PC-3 (cell line): ENCODE data around the gene LIX1L. TPM values are rescaled to one million over a fixed set of nuclear protein-coding genes. Genes with fewer than 3 reads are reported as not detected.

Source experiments
- ATAC-seq: fragments of 200-7000 bp; cut with Tn5 transposase; 2 replicates; pipeline ENCODE4 v1.9.1; 2020; ENCODE audit warnings: mild to moderate bottlenecking, moderate library complexity
- BruUV-seq: library from RNA; stranded (reverse); fragments of 400-500 nt; replicated peaks from 2 replicates; lab custom pipeline; 2021; lab: Mats Ljungman, UMichigan
- CTCF ChIA-PET: fragments of 300-600 bp; sonication (Branson Sonifier 250); formaldehyde crosslinking; loops from one replicate; lab custom pipeline; 2022; ENCODE audit warnings: antibody characterized with exemption; lab: Charles Lee
- POLR2A ChIA-PET: fragments of 300-600 bp; sonication (Branson Sonifier 250); formaldehyde crosslinking; loops from one replicate; lab custom pipeline; 2022; ENCODE audit warnings: antibody characterized with exemption; ENCODE audit not compliant: unreplicated experiment; lab: Charles Lee
- DNase-seq: peaks from one replicate; pipeline ENCODE4 v3.0.0-alpha.2; 2015
- H2AFZ ChIP-seq: fragments of 300-600 bp; sonication (generic); 2 replicates; pipeline ENCODE4 v1.6.0; 2016; ENCODE audit warnings: antibody characterized with exemption, low read length
- H3F3A ChIP-seq: fragments of 300-600 bp; sonication (generic); one replicate; pipeline ENCODE4 v1.6.0; 2017; ENCODE audit warnings: antibody characterized with exemption, low read length, control low read depth, mild to moderate bottlenecking; ENCODE audit not compliant: unreplicated experiment
- H3K27ac ChIP-seq: fragments of 300-600 bp; sonication (generic); 2 replicates; pipeline ENCODE4 v1.5.1; 2016; ENCODE audit warnings: mild to moderate bottlenecking, low read length
- H3K27me3 ChIP-seq: fragments of 300-600 bp; sonication (generic); 2 replicates; pipeline ENCODE4 v1.6.1; 2016; ENCODE audit warnings: low read length, mixed read lengths
- H3K36me3 ChIP-seq: fragments of 300-600 bp; sonication (generic); 2 replicates; pipeline ENCODE4 v1.6.1; 2016; ENCODE audit warnings: low read depth, mixed run types, low read length, mixed read lengths
- H3K4me1 ChIP-seq: fragments of 300-600 bp; sonication (generic); 2 replicates; pipeline ENCODE4 v1.5.1; 2016; ENCODE audit warnings: low read length; ENCODE audit not compliant: insufficient read depth
- H3K4me2 ChIP-seq: fragments of 300-600 bp; sonication (generic); 2 replicates; pipeline ENCODE4 v1.6.0; 2016; ENCODE audit warnings: low read length
- H3K4me3 ChIP-seq: fragments of 300-600 bp; sonication (generic); 2 replicates; pipeline ENCODE4 v1.5.1; 2016; ENCODE audit warnings: mild to moderate bottlenecking, low read length, mixed read lengths
- H3K79me2 ChIP-seq: fragments of 300-600 bp; sonication (generic); 2 replicates; pipeline ENCODE4 v1.6.1; 2017; ENCODE audit warnings: low read length, mixed read lengths
- H3K9ac ChIP-seq: fragments of 300-600 bp; sonication (generic); 2 replicates; pipeline ENCODE4 v1.6.0; 2016; ENCODE audit warnings: mild to moderate bottlenecking, low read length
- H3K9me2 ChIP-seq: fragments of 300-600 bp; sonication (generic); replicated peaks from 2 replicates; pipeline ENCODE4 v1.6.1; 2016; ENCODE audit warnings: mixed run types, low read length, mixed read lengths
- H3K9me3 ChIP-seq: fragments of 300-600 bp; sonication (generic); 2 replicates; pipeline ENCODE4 v1.6.1; 2016; ENCODE audit warnings: low read length, mixed read lengths
- H4K20me1 ChIP-seq: fragments of 300-600 bp; sonication (generic); 2 replicates; pipeline ENCODE4 v1.6.1; 2016; ENCODE audit warnings: low read length, mixed read lengths
- EZH2 ChIP-seq: fragments of 300-600 bp; sonication (generic); IDR thresholded peaks from one replicate; pipeline ENCODE4 v1.6.1; 2017; ENCODE audit warnings: antibody characterized with exemption, mild to moderate bottlenecking, low read length; ENCODE audit not compliant: unreplicated experiment
- EZH2phosphoT487 ChIP-seq: fragments of 300-600 bp; sonication (generic); IDR thresholded peaks from 2 replicates; pipeline ENCODE4 v1.6.1; 2018; ENCODE audit warnings: mild to moderate bottlenecking, antibody characterized with exemption, low read length, borderline replicate concordance
- intact Hi-C: fragments of 100-400 bp; cut with micrococcal nuclease; formaldehyde crosslinking; loops from 2 replicates; pipeline ENCODE4 v1.9.0; 2023
- total RNA-seq: library from RNA; depleted of rRNA; stranded (reverse); fragments of >200 nt; gene quantifications from 2 replicates; pipeline ENCODE4 v1.2.3, GENCODE V29; 2014
- TF ChIP-seq, protein P1 (sequence below): fragments of 300-600 bp; sonication (generic); conservative IDR thresholded peaks from 2 replicates; pipeline ENCODE4 v1.5.1; 2017; ENCODE audit warnings: antibody characterized with exemption, low read depth, mild to moderate bottlenecking, low read length

LIX1L gene
- total RNA-seq, 1 experiment from 2014 or later, result 12.5 TPM

DNA sequence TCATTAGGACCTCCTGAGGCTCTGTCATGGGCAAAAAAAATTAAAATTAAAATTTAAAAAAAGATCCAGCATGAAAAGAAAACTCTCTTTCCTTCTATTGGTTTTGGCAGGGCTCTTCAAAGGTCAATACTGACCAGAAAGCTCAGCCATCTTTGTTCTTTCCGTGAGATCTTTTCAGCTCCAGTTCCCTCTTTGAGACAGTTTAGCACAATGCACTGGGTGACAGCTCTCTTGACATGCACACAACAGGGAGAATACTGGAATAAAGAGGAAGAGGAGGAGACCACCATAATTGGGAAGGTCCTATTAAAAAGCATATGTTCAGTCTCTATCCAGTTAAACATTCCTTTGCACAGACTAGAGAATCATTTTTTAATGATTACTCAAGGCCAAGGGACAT is 6.3 kb downstream of the LIX1L start:
- TF ChIP-seq, protein P1, sequence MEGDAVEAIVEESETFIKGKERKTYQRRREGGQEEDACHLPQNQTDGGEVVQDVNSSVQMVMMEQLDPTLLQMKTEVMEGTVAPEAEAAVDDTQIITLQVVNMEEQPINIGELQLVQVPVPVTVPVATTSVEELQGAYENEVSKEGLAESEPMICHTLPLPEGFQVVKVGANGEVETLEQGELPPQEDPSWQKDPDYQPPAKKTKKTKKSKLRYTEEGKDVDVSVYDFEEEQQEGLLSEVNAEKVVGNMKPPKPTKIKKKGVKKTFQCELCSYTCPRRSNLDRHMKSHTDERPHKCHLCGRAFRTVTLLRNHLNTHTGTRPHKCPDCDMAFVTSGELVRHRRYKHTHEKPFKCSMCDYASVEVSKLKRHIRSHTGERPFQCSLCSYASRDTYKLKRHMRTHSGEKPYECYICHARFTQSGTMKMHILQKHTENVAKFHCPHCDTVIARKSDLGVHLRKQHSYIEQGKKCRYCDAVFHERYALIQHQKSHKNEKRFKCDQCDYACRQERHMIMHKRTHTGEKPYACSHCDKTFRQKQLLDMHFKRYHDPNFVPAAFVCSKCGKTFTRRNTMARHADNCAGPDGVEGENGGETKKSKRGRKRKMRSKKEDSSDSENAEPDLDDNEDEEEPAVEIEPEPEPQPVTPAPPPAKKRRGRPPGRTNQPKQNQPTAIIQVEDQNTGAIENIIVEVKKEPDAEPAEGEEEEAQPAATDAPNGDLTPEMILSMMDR, result no peak
- no peak for TF ChIP-seq EZH2phosphoT487
- no peak for TF ChIP-seq EZH2
- H3K27ac ChIP-seq, result no peak overlapping the region
- H3K36me3 ChIP-seq, result no peaks in the 10 kb centered on the region
- ATAC-seq (no peak), DNase-seq (no peak)
- H4K20me1 ChIP-seq, result no peaks in the 10 kb centered on the region
- H3K9me2 ChIP-seq, result no peaks in the 10 kb centered on the region
- no peaks in the 10 kb centered on the region for H3K27me3 ChIP-seq
- BruUV-seq, result no TSS peak
- intact Hi-C loops, result no loop called here
- H3K9ac ChIP-seq, result no peak overlapping the region
- H3K79me2 ChIP-seq, result peaks cover 18% of the 10 kb centered on the region
- peaks cover 12% of the 10 kb centered on the region for H3K4me1 ChIP-seq
- no peak overlapping the region for H2AFZ ChIP-seq
- no peak overlapping the region for H3K4me2 ChIP-seq
- CTCF ChIA-PET, result no interaction called here
- H3K9me3 ChIP-seq, result no peaks in the 10 kb centered on the region
- POLR2A ChIA-PET, result no interaction called here
- H3K4me3 ChIP-seq, result no peak overlapping the region
- no peaks in the 10 kb centered on the region for H3F3A ChIP-seq

DNA sequence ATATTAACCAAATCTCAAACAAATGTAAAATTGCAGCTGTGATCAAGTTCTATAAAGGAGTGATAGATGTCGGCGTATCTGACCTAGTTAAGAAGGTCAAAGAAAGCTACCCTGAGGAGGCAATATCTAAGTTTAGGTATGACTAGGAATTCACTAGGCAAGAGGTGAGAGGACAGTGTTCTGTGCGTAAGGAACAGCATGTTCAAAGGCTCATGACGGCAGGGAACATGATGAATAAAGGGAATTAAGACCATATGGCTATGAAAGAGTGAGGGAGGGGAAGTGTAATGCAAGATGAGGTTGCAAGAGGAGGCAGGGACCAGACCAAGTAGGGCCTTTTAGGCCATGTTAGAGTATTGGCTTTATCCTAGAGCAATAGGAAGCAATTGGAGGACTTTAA is 8.6 kb downstream of the LIX1L start:
- Histone ChIP-seq H3K4me2 (no peak overlapping the region), H3F3A (no peaks in the 10 kb centered on the region), H3K36me3 (no peaks in the 10 kb centered on the region), H3K9ac (no peak overlapping the region), H3K4me1 (no peaks in the 10 kb centered on the region), H2AFZ (no peak overlapping the region), H3K27me3 (no peaks in the 10 kb centered on the region), H3K27ac (no peak overlapping the region), H3K9me3 (no peaks in the 10 kb centered on the region), H3K9me2 (no peaks in the 10 kb centered on the region), H3K79me2 (0 out of 2 replicates have a peak, but pooled peaks cover 4% of the 10 kb centered on the region), H4K20me1 (no peaks in the 10 kb centered on the region), H3K4me3 (no peak overlapping the region)
- ChIA-PET CTCF (no interaction called here), POLR2A (no interaction called here)
- intact Hi-C loops, result no loop called here
- TF ChIP-seq EZH2phosphoT487 (no peak), EZH2 (no peak)
- TF ChIP-seq, protein P1, result no peak
- no TSS peak for BruUV-seq
- ATAC-seq (no peak), DNase-seq (no peak)

DNA sequence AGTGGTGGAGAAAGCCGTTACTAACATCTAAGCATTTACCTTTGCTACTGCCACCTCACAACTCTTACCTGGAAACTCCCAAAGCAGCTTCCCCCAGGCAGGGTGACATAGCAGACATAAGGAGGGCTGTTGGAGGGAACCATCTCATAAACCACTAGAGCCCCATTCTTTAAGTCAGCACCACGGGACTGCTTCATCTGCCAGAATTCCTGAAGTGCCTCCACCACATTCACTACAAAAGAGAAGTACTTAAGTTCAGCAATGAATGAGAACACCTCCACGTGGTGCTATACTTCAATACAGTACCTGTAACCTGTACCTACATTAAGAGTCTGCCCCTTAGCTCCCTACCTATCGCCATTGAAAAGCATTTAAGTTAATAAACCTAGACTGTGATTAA is 10.3 kb downstream of the LIX1L start:
- Histone ChIP-seq H3K27ac (no peak overlapping the region), H3K27me3 (no peaks in the 10 kb centered on the region), H3K36me3 (no peaks in the 10 kb centered on the region), H3K79me2 (no peaks in the 10 kb centered on the region), H3K9me2 (no peaks in the 10 kb centered on the region), H3K4me2 (no peak overlapping the region), H3K9me3 (no peaks in the 10 kb centered on the region), H3K9ac (no peak overlapping the region), H2AFZ (no peak overlapping the region), H3F3A (no peaks in the 10 kb centered on the region), H4K20me1 (no peaks in the 10 kb centered on the region), H3K4me1 (no peaks in the 10 kb centered on the region), H3K4me3 (no peak overlapping the region)
- DNase-seq (no peak), ATAC-seq (no peak)
- no peak for TF ChIP-seq EZH2
- TF ChIP-seq EZH2phosphoT487, result no peak
- TF ChIP-seq, protein P1, result no peak
- BruUV-seq, result no TSS peak
- CTCF ChIA-PET, result no interaction called here
- POLR2A ChIA-PET, result no interaction called here
- intact Hi-C loops, result no loop called here
